Central memory CD8-positive, alpha-beta T cell (primary cell): ENCODE results near the gene SIRPG.
A peak's percentile ranks its signal among the peaks of the same experiment; 100 is the strongest.
"Not testable (repeated sequence)": the region's sequence is repeated elsewhere in the genome, so short reads cannot be mapped to it uniquely, and the experiment has no call there.

Experiments used
- ATAC-seq: fragments of 150-1000 bp; cut with Tn5 transposase; replicated peaks from 2 replicates; pipeline ENCODE4 v1.10.0; 2022; ENCODE audit warnings: mild to moderate bottlenecking, moderate FRiP score, moderate number of reproducible peaks; ENCODE audit not compliant: poor library complexity, severe bottlenecking; ENCODE audit errors: extremely low read depth
- DNase-seq, 2 donors: peaks; one replicate each; pipeline ENCODE4 v3.0.0; 2021; ENCODE audit warnings: low spot score in 2 of 2
- H3K27ac Mint-ChIP-seq: one replicate; pipeline ENCODE4 v1.8.0; 2022; ENCODE audit warnings: low read depth, mild to moderate bottlenecking, moderate library complexity, mixed read lengths
- H3K27me3 Mint-ChIP-seq: one replicate; pipeline ENCODE4 v1.8.0; 2022; ENCODE audit warnings: mixed read lengths
- H3K36me3 Mint-ChIP-seq: one replicate; pipeline ENCODE4 v1.8.0; 2022; ENCODE audit warnings: mild to moderate bottlenecking, moderate library complexity, mixed read lengths; ENCODE audit not compliant: insufficient read depth
- H3K4me1 Mint-ChIP-seq: one replicate; pipeline ENCODE4 v1.8.0; 2022; ENCODE audit warnings: mixed read lengths
- H3K4me3 Mint-ChIP-seq: one replicate; pipeline ENCODE4 v1.8.0; 2022; ENCODE audit warnings: mild to moderate bottlenecking, moderate library complexity, mixed read lengths
- H3K9me3 Mint-ChIP-seq: one replicate; pipeline ENCODE4 v1.8.0; 2022; ENCODE audit warnings: mixed read lengths

The SIRPG gene

DNA sequence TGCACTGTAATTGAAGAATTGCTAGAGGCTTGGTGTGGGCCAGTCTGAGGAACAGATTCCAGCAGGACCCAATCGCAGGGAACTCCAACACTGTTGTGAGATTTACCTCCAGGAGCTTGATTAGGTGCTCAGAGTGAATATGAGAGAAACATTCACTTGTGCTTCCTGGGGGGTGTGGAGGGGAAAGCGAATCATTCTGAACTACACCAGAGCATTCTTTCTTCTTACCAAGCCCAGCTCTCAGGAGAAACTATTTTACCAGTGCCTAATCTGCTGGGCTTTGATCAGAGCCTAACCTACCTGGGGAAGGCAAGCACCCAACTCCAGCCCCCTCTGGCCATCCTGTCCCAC is 30.4 kb downstream of the SIRPG start:
- DNase-seq (no peak), ATAC-seq (no peak)
- Mint-ChIP-seq H3K4me3 (no peak overlapping the region), H3K9me3 (no peaks in the 10 kb centered on the region), H3K36me3 (peaks cover 18% of the 10 kb centered on the region), H3K27ac (peak overlapping the region; percentile 47), H3K27me3 (no peaks in the 10 kb centered on the region), H3K4me1 (peaks cover 42% of the 10 kb centered on the region)

DNA sequence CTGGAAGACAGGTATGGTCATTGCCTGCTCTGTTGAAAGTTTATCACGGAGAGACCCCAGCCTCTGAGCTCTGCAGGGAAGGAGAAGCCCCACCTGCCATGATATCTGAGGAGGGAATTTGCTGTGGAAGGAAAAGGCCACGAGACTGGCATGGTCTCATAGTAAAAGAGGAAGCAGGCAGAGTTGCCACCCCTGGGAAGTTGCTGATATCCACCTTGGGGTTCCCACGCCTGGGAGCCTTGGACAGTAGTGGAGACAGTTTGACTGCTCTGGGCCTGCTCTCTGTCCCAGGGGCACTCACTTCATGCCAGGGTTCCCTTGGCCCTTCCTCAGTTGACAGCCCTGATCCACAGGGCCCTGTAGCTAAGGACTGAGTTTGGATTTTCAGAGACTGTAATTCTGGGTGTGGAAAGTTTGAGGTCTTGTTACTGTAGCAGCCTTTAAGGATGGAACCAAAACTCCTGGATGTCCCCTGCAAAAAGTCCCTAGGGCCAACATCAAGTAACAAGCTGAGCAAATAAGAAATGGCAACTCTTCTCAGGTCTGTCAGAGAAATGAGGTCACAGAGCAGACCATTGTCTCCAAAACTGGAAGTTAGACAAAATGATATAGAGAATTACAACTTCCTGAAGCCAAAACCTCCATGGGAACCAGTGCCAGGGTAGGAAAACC is 30.9 kb downstream of the SIRPG start:
- H3K36me3 Mint-ChIP-seq: peaks cover 18% of the 10 kb centered on the region
- H3K27me3 Mint-ChIP-seq: no peaks in the 10 kb centered on the region
- no peak for DNase-seq
- peaks cover 42% of the 10 kb centered on the region for H3K4me1 Mint-ChIP-seq
- no peak for ATAC-seq
- H3K27ac Mint-ChIP-seq: no peak overlapping the region
- H3K9me3 Mint-ChIP-seq: no peaks in the 10 kb centered on the region
- no peak overlapping the region for H3K4me3 Mint-ChIP-seq

DNA sequence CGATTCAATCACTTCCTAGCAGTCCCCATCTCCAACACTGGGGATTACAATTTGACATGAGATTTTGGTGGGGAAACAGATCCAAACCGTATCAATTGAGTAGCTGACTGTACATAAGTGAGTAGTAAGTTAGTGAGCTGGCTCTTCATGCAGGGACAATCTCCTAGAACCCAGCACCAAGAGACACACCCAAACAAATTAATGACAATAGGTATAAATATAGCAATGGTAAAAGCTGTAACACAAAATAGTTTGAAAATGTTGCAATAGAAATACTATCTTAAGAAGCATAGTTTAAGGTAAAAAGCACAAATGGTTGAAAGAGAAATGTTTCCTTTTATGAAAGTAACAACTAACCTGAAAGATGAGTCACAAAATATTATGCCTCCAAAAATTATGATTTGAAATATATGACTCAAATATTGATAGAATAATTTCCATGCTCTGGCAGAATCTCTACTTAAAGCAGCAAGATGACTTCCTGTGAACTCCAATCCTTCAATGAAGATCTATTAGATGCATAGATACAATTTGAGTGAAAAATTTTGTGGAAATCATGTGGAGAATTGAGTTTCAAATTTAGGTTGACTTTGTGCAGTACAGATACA is 32.4 kb downstream of the SIRPG start:
- peaks cover 49% of the 10 kb centered on the region for H3K4me1 Mint-ChIP-seq
- no peak for DNase-seq

DNA sequence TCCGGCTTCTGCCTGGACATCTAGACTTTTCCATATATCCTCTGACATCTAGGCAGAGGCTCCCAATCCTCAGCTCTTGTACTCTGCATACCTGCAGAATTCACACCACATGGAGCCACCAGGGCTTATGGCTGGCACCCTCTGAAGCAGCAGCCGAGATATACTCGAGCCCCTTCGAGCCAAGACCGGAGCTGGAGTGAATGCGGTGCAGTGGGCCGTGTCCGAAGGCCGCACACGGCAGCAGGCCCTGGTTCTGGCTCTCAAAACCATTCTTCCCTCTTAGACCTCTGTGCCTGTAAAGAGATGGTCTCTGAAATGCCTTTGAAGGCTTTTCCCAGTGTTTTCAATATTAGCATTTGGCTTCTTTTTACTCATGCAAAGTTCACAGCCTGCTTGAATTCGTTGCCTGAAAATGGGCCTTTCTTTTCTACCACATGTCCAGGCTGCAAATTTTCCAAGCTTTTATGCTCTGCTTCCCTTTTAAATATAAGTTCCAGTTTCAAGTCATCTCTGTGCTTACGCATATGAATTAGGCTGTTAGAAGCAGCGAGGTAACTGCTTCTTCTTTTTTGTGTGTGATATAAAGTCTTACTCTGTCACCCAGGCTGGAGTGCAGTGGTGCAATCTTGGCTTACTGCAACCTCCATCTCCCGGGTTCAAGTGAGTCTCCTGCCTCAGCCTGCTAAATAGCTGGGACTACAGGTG is 33.9 kb downstream of the SIRPG start:
- DNase-seq (no peak), ATAC-seq (no peak)
- peaks cover 64% of the 10 kb centered on the region for H3K4me1 Mint-ChIP-seq
- H3K36me3 Mint-ChIP-seq: peaks cover 12% of the 10 kb centered on the region
- H3K9me3 Mint-ChIP-seq: peaks cover 5% of the 10 kb centered on the region
- H3K27ac Mint-ChIP-seq: no peak overlapping the region
- no peaks in the 10 kb centered on the region for H3K27me3 Mint-ChIP-seq
- H3K4me3 Mint-ChIP-seq: no peak overlapping the region

More for the DNA sequence above, 32.4 kb downstream of the SIRPG start:
- Mint-ChIP-seq H3K4me3 (no peak overlapping the region), H3K27ac (peak overlapping the region; percentile 54), H3K27me3 (no peaks in the 10 kb centered on the region), H3K36me3 (peaks cover 16% of the 10 kb centered on the region), H3K9me3 (no peaks in the 10 kb centered on the region)
- no peak for ATAC-seq

DNA sequence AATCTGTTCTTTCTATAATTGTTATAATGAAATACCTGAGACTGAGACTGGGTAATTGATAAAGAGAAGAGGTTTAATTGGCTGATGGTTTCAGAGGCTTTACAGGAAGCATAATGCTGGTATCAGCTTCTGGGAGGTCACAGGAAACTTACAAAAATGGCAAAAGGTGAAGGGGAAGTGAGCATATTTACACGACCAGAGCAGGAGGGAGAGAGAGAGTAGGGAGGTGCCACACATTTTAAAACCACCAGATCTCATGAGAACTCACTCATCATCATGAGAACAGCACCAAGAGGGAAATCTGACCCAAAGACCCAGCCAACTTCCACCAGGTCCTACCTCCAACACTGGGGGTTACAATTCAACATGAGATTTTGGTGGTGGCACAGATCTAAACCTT is 35.1 kb downstream of the SIRPG start:
- Mint-ChIP-seq H3K4me1 (peaks cover 66% of the 10 kb centered on the region), H3K27ac (peak overlapping the region; percentile 5), H3K27me3 (no peaks in the 10 kb centered on the region), H3K9me3 (peaks cover 8% of the 10 kb centered on the region), H3K4me3 (no peak overlapping the region), H3K36me3 (peaks cover 2% of the 10 kb centered on the region)
- DNase-seq (no peak), ATAC-seq (peak; percentile 77)

DNA sequence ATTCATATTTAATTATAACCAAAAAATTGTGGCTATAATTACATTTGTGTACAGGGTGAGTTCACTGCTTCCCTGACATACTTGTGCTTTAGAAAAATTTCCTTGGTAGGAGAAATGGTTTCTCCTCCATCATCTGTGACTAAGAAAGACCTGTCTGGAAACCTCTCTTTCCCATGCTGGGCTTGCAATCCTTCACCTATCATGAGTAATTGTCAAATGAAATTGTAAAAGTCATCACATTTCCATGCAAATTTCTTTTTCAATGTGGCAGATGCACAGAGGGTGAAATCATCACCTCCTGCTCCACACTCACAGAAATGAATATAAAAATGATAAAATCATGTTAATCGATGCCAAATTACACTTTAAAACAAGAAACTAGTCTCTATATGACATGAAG is 36.3 kb downstream of the SIRPG start:
- H3K9me3 Mint-ChIP-seq: peaks cover 8% of the 10 kb centered on the region
- no peak for DNase-seq
- H3K4me3 Mint-ChIP-seq: no peak overlapping the region
- peaks cover 1% of the 10 kb centered on the region for H3K36me3 Mint-ChIP-seq
- no peak for ATAC-seq
- no peak overlapping the region for H3K27ac Mint-ChIP-seq
- no peaks in the 10 kb centered on the region for H3K27me3 Mint-ChIP-seq
- H3K4me1 Mint-ChIP-seq: peaks cover 64% of the 10 kb centered on the region

DNA sequence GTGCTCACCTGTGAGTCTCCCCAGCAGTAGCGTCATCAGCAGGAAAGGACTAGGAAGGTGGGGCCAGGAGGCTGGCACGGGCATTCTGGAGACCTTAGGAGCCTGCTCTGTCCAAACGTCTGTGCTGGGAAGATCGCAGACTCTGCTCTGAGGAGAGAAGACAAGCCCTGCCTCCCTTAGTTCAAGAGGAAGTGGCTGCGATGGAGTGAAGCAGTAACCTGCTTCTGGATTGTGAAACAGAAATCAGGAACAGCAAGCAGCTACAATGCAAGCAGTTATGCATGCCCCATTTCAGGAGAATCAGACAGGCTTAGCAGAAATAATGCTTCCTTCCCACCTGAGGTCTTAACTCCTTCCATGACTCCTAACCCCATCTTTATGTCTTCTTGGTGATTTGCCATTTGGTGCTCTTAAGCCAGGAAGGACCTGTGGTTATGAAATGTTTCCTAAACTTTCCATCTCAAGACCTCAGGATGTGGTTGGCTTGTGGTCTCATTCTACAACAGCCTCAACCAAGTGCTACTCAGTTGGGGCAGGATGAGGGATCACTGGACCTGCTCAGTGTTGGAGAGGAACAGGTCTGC is 37.6 kb downstream of the SIRPG start, which contains the start of gene SIRPB1:
Gene SIRPB1 (minus strand): TSS at position 149 of the 584 bp plus-strand sequence. CDS start 65 bp downstream, at position 84.
- Mint-ChIP-seq H3K27ac (peak within 1 kb of the TSS; percentile 68), H3K9me3 (peaks cover 8% of the 10 kb centered on the region), H3K4me3 (no peak within 1 kb of the TSS), H3K27me3 (no peaks in the 10 kb centered on the region), H3K36me3 (peaks cover 1% of the 10 kb centered on the region), H3K4me1 (peaks cover 59% of the 10 kb centered on the region)
- DNase-seq (no peak), ATAC-seq (peak; percentile 33)

DNA sequence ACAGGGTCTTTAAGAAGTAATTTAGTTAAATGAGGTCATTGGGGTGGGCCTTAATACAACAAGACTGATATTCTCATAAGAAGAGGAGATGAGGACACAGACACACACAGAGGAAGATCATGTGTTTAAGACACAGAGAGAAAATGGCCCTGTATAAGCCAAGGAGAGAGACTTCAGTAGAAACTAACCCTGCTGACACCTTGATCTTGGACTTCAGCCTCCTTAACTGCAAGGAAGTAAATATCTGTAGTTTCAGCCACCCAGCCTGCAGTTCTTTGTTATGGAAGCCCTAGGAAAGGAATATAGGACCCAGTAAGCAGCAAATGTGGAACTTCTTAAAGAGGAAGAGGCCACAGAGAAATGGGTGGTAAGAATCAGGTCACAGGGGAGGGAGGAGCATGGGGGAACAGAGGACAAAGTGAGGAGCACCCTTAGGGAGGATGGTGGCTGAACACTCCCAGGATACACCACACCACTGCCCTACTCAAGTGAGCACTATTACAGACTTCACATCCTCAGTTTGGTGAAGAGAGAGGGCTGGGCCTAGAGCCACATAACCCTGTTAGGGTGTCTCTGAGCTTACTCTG is 38.5 kb downstream of the SIRPG start:
- Mint-ChIP-seq H3K4me3 (no peak overlapping the region), H3K27me3 (no peaks in the 10 kb centered on the region), H3K36me3 (no peaks in the 10 kb centered on the region), H3K9me3 (peaks cover 8% of the 10 kb centered on the region), H3K4me1 (peaks cover 53% of the 10 kb centered on the region), H3K27ac (peak overlapping the region; percentile 68)
- ATAC-seq (no peak), DNase-seq (no peak)

DNA sequence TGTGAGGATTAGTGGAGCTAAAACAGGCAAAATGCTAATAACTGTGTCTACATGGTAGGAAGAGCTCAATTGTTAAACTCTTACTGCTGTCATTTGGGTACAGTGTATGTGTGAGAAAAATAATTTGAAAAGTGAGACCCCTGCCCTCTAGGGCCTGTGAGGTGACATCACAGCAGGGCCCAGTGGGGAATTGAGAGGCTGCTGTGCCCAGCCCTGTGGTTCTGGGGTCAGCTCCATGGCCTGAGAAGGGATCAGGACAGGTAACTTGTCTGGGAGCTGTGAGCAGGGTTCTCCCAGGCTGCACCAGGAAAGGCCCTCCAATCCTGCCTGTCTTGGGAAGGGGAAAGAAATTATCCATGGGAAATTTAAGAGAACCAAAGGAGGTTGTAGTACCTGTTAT is 39.1 kb downstream of the SIRPG start:
- Mint-ChIP-seq H3K36me3 (no peaks in the 10 kb centered on the region), H3K27me3 (no peaks in the 10 kb centered on the region), H3K4me1 (peaks cover 50% of the 10 kb centered on the region), H3K4me3 (no peak overlapping the region), H3K27ac (no peak overlapping the region), H3K9me3 (peaks cover 8% of the 10 kb centered on the region)
- DNase-seq (no peak), ATAC-seq (no peak)

DNA sequence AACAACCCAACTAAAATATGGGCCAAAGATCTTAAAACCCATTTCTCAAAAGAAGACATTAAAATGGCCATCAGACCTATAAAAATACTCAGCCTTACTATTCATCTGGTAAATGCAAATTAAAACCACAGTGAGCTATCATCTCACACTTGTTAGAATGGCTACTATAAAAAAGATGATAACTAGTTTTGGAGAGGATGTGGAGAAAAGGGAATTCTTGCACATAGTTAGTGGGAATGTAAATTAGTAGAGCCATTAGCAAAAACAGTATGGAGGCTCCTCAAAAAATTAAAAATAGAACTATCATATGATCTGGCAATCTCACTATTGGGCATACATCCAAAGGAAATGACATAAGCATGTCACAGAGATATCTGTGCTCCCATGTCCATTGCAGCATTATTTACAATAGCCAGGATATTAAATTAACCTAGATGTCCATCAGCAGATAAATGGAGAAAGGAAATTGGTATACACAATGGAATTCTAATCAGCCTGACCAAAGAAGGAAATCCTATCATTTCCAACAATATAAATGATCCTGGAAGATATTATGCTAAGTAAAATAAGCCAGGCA is 40.6 kb downstream of the SIRPG start:
- no peak for ATAC-seq
- Mint-ChIP-seq H3K4me1 (peaks cover 34% of the 10 kb centered on the region), H3K4me3 (no peak overlapping the region), H3K27ac (no peak overlapping the region), H3K27me3 (no peaks in the 10 kb centered on the region), H3K9me3 (peaks cover 8% of the 10 kb centered on the region), H3K36me3 (no peaks in the 10 kb centered on the region)
- DNase-seq: no peak

DNA sequence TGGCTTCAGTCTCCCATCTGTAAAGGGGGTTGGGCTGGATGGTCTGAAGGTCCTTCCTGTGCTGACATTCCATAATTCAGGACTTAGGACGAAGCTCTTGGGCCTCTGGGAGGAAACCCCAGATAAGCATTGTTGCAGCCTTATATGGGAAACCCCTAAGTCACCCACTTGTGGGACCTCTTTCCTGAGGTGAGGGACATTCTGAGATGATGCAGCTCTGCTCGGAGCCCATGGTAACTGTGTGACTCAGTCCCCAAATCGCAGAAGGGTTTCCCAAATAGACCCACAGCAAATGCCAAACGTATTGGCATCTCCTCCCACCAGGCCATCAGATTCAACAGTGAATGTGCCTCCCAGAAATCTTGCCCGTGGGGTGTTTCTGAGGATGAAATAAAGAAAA is 47.2 kb downstream of the SIRPG start:
- not testable (repeated sequence) for H3K4me1 Mint-ChIP-seq, H3K36me3 Mint-ChIP-seq, H3K27ac Mint-ChIP-seq, H3K4me3 Mint-ChIP-seq, DNase-seq, H3K9me3 Mint-ChIP-seq, ATAC-seq, H3K27me3 Mint-ChIP-seq

DNA sequence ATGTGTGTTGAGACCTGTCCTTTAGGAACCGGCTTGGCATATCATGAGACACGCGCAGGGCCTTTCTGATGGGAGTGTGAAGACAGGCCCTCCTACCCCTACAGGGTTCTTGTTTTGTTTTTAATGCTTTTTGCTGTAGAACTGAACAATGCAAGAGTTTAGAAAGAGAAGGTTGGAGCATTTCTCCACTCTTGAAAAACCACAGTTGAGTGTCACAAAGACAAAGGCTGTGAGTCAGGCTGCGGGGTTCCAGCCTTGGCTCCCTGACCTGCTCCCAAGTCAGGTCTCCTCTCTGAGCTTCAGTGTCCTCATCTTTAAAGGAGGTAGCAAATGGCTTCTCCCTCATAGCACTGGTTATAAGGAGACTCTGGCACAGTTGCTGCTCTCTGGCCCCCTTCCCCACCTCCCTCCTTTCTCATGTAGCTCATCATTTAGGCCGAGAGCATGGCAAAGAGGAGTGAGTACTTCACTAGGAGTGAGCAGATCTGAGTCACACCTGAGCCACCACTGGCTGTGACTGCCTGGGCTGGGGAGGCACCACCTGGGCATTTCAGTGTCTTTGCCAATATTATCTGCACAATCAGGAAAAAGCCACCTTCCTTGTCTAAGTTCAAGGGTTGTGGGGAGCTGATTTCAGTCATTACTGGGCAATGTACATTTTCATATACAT is 48.8 kb downstream of the SIRPG start:
- not testable (repeated sequence) for H3K9me3 Mint-ChIP-seq, ATAC-seq, H3K4me3 Mint-ChIP-seq, H3K27ac Mint-ChIP-seq, H3K27me3 Mint-ChIP-seq, DNase-seq, H3K36me3 Mint-ChIP-seq, H3K4me1 Mint-ChIP-seq
